ENCODE results near the gene RIN1. TPM values are rescaled to one million over a fixed set of nuclear protein-coding genes. Genes with fewer than 3 reads are reported as not detected.
A peak's percentile ranks its signal among the peaks of the same experiment; 100 is the strongest.

Gene RIN1
- total RNA-seq, 2 experiments from 2014 or later: 1.2 to 1.6 TPM

- Mint-ChIP-seq H3K4me3 (peak overlapping the region; percentile 97), H3K4me1 (ENCODE audit: low read depth) (peaks cover 48% of the 10 kb centered on the region), H3K27me3 (peaks cover 5% of the 10 kb centered on the region), H3K36me3 (ENCODE audit: low read depth) (peaks cover 50% of the 10 kb centered on the region), H3K27ac (peak overlapping the region; percentile 94), H3K9me3 (peaks cover 2% of the 10 kb centered on the region)
- Histone ChIP-seq H3K9me3 (ENCODE audit: control insufficient read depth in 1 of 2, insufficient read depth in 1 of 2, low read length in 2 of 2) (no peaks in the 10 kb centered on the region), H3K36me3 (ENCODE audit: insufficient read depth, low read length) (peaks cover 25% of the 10 kb centered on the region), H3K4me3 (ENCODE audit: low read length) (peak overlapping the region; percentile 100), H3K27ac (ENCODE audit: low read depth in 1 of 2, low read length in 2 of 2) (peak overlapping the region; percentile 75 to 78), H3K4me1 (ENCODE audit: insufficient read depth, low read length) (peaks cover 56% of the 10 kb centered on the region), H3K27me3 (ENCODE audit: control insufficient read depth in 1 of 2, insufficient read depth in 2 of 2, low read length in 2 of 2) (no peaks in the 10 kb centered on the region)
- no peak for DNase-seq
- intact Hi-C loops (cut with DNase I, micrococcal nuclease): loop anchor here (1.0 to 10.0 kb wide), 7 partner anchors 17 to 1260 kb away; partner anchors contain the start of genes RCE1 (in 2 of the 2), CDCA5 (in 1 of the 2), SLC29A2 (in 1 of the 2) and ZFPL1 (in 1 of the 2)
- POLR2A ChIA-PET: interaction anchor here (0.8 to 6.3 kb wide), 10 partner anchors 10 to 1249 kb away, joined by 3 to 46 read pairs (median 6); partner anchors contain the start of genes CD248, MRPL11, RIN1 and SLC29A2
- peak; percentile 25 for ATAC-seq (ENCODE audit: poor library complexity)
- CTCF ChIA-PET: interaction anchor here (1.2 to 4.2 kb wide), 4 partner anchors 33 to 94 kb away, joined by 4 to 24 read pairs (median 6); partner anchors contain the start of gene MRPL11
- TF ChIP-seq CTCF (IDR thresholded peaks at IDR 0.05): no peak
Measured at GRCh38 chr11:66345316-66345649, 9.0 kb upstream of the RIN1 start.

GRCh38 chr11:66344550-66345315 lies 8.5 kb upstream of the RIN1 start, which contains the start of gene BRMS1:
Gene BRMS1 (minus strand): TSS chr11:66345104. CDS start chr11:66342234, 2,870 bp downstream.
- intact Hi-C loops (cut with DNase I, micrococcal nuclease): loop anchor here (1.0 to 10.0 kb wide), 7 partner anchors 16 to 1260 kb away; partner anchors contain the start of genes RCE1 (in 2 of the 2), CDCA5 (in 1 of the 2), SLC29A2 (in 1 of the 2) and ZFPL1 (in 1 of the 2)
- peaks cover 2% of the 10 kb centered on the region for H3K9me3 Mint-ChIP-seq
- ATAC-seq (ENCODE audit: poor library complexity) (peak; percentile 80), DNase-seq (peak; percentile 86 to 98 (median 96))
- no peaks in the 10 kb centered on the region for H3K27me3 ChIP-seq (ENCODE audit: control insufficient read depth in 1 of 2, insufficient read depth in 2 of 2, low read length in 2 of 2)
- no peak for TF ChIP-seq CTCF (IDR thresholded peaks at IDR 0.05)
- H3K27me3 Mint-ChIP-seq: peaks cover 5% of the 10 kb centered on the region
- peak within 1 kb of the TSS; percentile 75 to 78 for H3K27ac ChIP-seq (ENCODE audit: low read depth in 1 of 2, low read length in 2 of 2)
- H3K4me1 Mint-ChIP-seq (ENCODE audit: low read depth): peaks cover 48% of the 10 kb centered on the region
- H3K27ac Mint-ChIP-seq: peak within 1 kb of the TSS; percentile 94
- H3K36me3 ChIP-seq (ENCODE audit: insufficient read depth, low read length): peaks cover 30% of the 10 kb centered on the region
- H3K4me3 Mint-ChIP-seq: peak within 1 kb of the TSS; percentile 97
- CTCF ChIA-PET: interaction anchor here (1.2 to 4.2 kb wide), 6 partner anchors 19 to 94 kb away, joined by 4 to 24 read pairs (median 5); partner anchors contain the start of gene MRPL11
- POLR2A ChIA-PET: interaction anchor here (0.6 to 6.3 kb wide), 11 partner anchors 9 to 1248 kb away, joined by 3 to 46 read pairs (median 4); partner anchors contain the start of genes CD248, MRPL11, RIN1 and SLC29A2
- H3K4me1 ChIP-seq (ENCODE audit: insufficient read depth, low read length): peaks cover 56% of the 10 kb centered on the region
- H3K9me3 ChIP-seq (ENCODE audit: control insufficient read depth in 1 of 2, insufficient read depth in 1 of 2, low read length in 2 of 2): no peaks in the 10 kb centered on the region
- peak within 1 kb of the TSS; percentile 100 for H3K4me3 ChIP-seq (ENCODE audit: low read length)
- H3K36me3 Mint-ChIP-seq (ENCODE audit: low read depth): peaks cover 56% of the 10 kb centered on the region

DNA sequence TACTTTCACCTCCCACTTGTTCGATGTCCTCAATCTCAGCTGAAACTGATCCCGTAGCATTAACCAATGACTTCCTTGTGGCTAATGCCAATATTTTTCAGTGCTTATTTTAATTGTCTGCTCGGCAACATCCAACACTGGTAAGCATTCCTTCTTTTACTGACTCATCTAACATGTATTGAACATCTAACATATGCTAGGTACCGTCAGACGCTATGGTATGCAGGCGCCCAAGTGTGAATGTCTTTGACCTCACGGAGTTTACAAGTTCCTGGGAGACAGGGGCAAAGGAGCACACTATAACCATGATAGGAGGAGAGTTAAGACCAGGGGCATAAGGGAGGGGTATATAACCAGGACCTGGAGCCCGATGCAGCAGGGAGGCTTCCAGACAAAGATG lies 6.9 kb upstream of the RIN1 start:
- Mint-ChIP-seq H3K27me3 (peaks cover 5% of the 10 kb centered on the region), H3K27ac (peak overlapping the region; percentile 94), H3K4me1 (ENCODE audit: low read depth) (peaks cover 40% of the 10 kb centered on the region), H3K4me3 (peak overlapping the region; percentile 97), H3K36me3 (ENCODE audit: low read depth) (peaks cover 66% of the 10 kb centered on the region), H3K9me3 (peaks cover 2% of the 10 kb centered on the region)
- no peak overlapping the region for H3K4me3 ChIP-seq (ENCODE audit: low read length)
- H3K27me3 ChIP-seq (ENCODE audit: control insufficient read depth in 1 of 2, insufficient read depth in 2 of 2, low read length in 2 of 2): no peaks in the 10 kb centered on the region
- peaks cover 43% of the 10 kb centered on the region for H3K36me3 ChIP-seq (ENCODE audit: insufficient read depth, low read length)
- no peak for ATAC-seq (ENCODE audit: poor library complexity)
- no peak for TF ChIP-seq CTCF (IDR thresholded peaks at IDR 0.05)
- ChIA-PET POLR2A (interaction anchor here (1.2 to 6.3 kb wide), 2 partner anchors 28 to 54 kb away, joined by 4 to 46 read pairs; partner anchors contain the start of genes SLC29A2 and YIF1A), CTCF (interaction anchor here (1.6 to 4.2 kb wide), 2 partner anchors 31 to 43 kb away, joined by 3 to 24 read pairs; no protein-coding TSS in a partner anchor)
- H3K4me1 ChIP-seq (ENCODE audit: insufficient read depth, low read length): peaks cover 45% of the 10 kb centered on the region
- no peaks in the 10 kb centered on the region for H3K9me3 ChIP-seq (ENCODE audit: control insufficient read depth in 1 of 2, insufficient read depth in 1 of 2, low read length in 2 of 2)
- intact Hi-C loops (cut with DNase I, micrococcal nuclease): loop anchor here in 1 of 2 experiments (10.0 kb wide), 1 partner anchor 1258 kb away; the partner anchor contains the start of genes CDCA5 and ZFPL1
- H3K27ac ChIP-seq (ENCODE audit: low read depth in 1 of 2, low read length in 2 of 2): no peak overlapping the region
- no peak for DNase-seq
